ENCODE results near the gene SLC22A17. TPM values are rescaled to one million over a fixed set of nuclear protein-coding genes. Genes with fewer than 3 reads are reported as not detected.

SLC22A17 gene
- total and polyA plus RNA-seq, 9 of the 15 experiments (the other 6 are each of a cell fraction or from before 2014, with no cell fraction given) = 0.07 to 0.09 TPM; not detected in 7

DNA sequence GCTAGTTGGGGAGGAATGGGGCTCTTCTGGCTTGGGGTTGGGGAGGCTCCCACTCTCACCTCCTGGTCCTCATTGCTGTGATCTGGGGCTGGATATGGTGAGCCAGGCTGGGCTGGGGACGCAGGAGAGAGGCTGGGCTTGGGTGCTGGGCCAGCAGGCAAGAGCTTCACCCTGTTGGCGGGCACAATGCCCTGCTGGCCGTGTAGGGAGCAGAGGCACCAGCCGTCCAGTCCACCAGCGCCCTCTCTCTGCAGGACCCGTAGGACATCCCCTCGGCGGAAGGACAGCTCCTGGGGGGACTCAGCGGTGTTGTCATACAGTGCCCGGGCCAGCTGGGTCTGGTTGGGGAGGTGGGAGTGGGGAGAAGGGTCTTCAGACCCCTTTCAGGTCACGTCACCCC is 7.8 kb upstream of the SLC22A17 start (continued):
- TF ChIP-seq, protein P1, sequence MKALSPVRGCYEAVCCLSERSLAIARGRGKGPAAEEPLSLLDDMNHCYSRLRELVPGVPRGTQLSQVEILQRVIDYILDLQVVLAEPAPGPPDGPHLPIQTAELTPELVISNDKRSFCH (CRISPR knock-in tag; IDR thresholded peaks at IDR 0.05) = no peak
- TF ChIP-seq, protein P1 (tag; IDR thresholded peaks at IDR 0.05) = no peak
- TF ChIP-seq CBX8 (IDR thresholded peaks at IDR 0.05; ENCODE audit: borderline replicate concordance, extremely low read depth, low read depth, low read length, poor library complexity, severe bottlenecking) = no peak

DNA sequence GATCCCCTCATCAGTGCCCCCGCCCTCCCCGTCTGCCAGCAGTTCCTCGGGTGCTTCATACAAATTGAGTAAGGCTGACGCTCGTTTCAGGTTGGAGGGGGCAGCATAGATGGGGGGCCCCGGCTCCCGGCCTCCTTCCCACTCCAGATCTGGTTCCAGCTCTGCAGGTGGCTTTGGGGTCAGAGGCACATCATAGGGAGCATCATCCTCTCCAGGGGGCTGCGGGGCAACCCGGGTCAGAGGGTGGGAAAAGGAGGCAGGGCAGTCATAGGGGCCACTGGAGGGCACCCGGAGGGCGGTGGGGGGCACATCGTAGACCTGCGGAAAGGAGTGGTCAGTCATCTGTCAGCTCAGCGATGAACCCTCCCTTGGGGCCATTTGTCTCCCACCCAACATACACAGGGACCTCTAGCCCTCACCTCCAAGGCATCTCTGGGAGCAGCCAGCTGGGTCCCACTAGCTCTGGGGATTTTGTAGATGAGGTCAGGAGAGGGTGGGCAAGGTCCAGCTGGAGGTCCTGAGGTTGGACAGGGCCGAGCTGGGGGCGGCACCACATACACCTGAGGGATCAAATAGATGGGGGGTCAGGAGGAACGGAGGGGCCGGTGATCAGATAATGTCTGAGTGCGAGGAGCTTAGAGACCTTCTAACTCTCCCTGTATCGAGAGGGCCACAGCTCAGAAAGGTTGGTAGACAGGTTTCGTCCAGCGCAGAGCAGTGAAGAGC is 7.2 kb upstream of the SLC22A17 start:
- no peaks in the 10 kb centered on the region for H3K9me1 ChIP-seq (ENCODE audit: control insufficient read depth, insufficient read depth, low read length)
- H3K4me3 ChIP-seq = no peak overlapping the region
- BruUV-seq (replicated peaks) = no TSS peak
- H3K27ac ChIP-seq (ENCODE audit: extremely low read depth, low read depth, low read length) = no peak overlapping the region
- in situ Hi-C loops (cut with MboI) = no loop called here
- H3K27me3 ChIP-seq (ENCODE audit: control insufficient read depth in 2 of 2, insufficient read depth in 2 of 2, low read length in 2 of 2) = peaks cover 10 to 56% of the 10 kb centered on the region in 2 experiments
- no peaks in the 10 kb centered on the region; the same call in 1 of the 2 replicates for H4K20me1 ChIP-seq (replicated peaks; ENCODE audit: control insufficient read depth, insufficient read depth, low read length)
- WGBS (ENCODE audit: insufficient coverage, low coverage, missing lambda C conversion rate) = 15% methylated on average over 12 of the region's 22 CpGs
- H3K36me3 ChIP-seq (ENCODE audit: control insufficient read depth, insufficient read depth, low read length) = no peaks in the 10 kb centered on the region
- intact Hi-C loops (cut with micrococcal nuclease) = loop anchor here (2.0 kb wide), 1 partner anchor 31 kb away; no protein-coding TSS in a partner anchor
- H3K4me1 ChIP-seq (replicated peaks in 1 of 2; ENCODE audit: control insufficient read depth in 2 of 2, insufficient read depth in 2 of 2, low read length in 2 of 2) = peaks cover 0 to 7% of the 10 kb centered on the region in 2 experiments; a peak in 3 of 5 replicates
- POLR2A ChIA-PET = interaction anchor here (0.6 to 1.4 kb wide), 3 partner anchors 39 to 150 kb away, joined by 4 to 5 read pairs (median 4); partner anchors contain the start of gene PABPN1
- no peak overlapping the region for H2AFZ ChIP-seq (ENCODE audit: low read depth, low read length)
- no peaks in the 10 kb centered on the region for H3K9me3 ChIP-seq (replicated peaks; ENCODE audit: control insufficient read depth, insufficient read depth, low read depth, low read length)
- no peak for DNase-seq (ENCODE audit: extremely low read depth in 1 of 4, low spot score in 3 of 4)
- no peak for ATAC-seq
- H3K9ac ChIP-seq (ENCODE audit: insufficient read depth in 1 of 2, low read depth in 2 of 2, low read length in 2 of 2) = no peak overlapping the region
- no peaks in the 10 kb centered on the region for H3K79me2 ChIP-seq (ENCODE audit: control insufficient read depth, insufficient read depth, low read length)
- no peak overlapping the region for H3K4me2 ChIP-seq (ENCODE audit: insufficient read depth, low read length)
- FAIRE-seq = no peak
- CTCF ChIA-PET (ENCODE audit: low intra/inter-chr PET ratio) = no interaction called here
- no peak for TF ChIP-seq BRF1 (IDR thresholded peaks at IDR 0.05; ENCODE audit: borderline replicate concordance, extremely low read depth, insufficient read length)
- no peak for TF ChIP-seq CBX5 (IDR thresholded peaks at IDR 0.05; ENCODE audit: borderline replicate concordance, low read depth)
- no peak for TF ChIP-seq ZBTB8A (IDR thresholded peaks at IDR 0.05; ENCODE audit: partially characterized antibody)
- no peak for TF ChIP-seq KLF10 (CRISPR knock-in tag; IDR thresholded peaks at IDR 0.05)
- no peak for TF ChIP-seq ZNF76 (CRISPR knock-in tag; IDR thresholded peaks at IDR 0.05; ENCODE audit: borderline replicate concordance)
- no peak for TF ChIP-seq CHD2 (IDR thresholded peaks at IDR 0.05; ENCODE audit: low read depth, low read length)
- TF ChIP-seq RCOR1 (IDR thresholded peaks at IDR 0.05; ENCODE audit: borderline replicate concordance in 1 of 2, low read depth in 2 of 2, low read length in 2 of 2) = no peak
- TF ChIP-seq ZNF586 (CRISPR knock-in tag; conservative IDR thresholded peaks at IDR 0.05) = no peak
- TF ChIP-seq, protein P2, sequence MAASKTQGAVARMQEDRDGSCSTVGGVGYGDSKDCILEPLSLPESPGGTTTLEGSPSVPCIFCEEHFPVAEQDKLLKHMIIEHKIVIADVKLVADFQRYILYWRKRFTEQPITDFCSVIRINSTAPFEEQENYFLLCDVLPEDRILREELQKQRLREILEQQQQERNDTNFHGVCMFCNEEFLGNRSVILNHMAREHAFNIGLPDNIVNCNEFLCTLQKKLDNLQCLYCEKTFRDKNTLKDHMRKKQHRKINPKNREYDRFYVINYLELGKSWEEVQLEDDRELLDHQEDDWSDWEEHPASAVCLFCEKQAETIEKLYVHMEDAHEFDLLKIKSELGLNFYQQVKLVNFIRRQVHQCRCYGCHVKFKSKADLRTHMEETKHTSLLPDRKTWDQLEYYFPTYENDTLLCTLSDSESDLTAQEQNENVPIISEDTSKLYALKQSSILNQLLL (CRISPR knock-in tag; IDR thresholded peaks at IDR 0.05; ENCODE audit: borderline replicate concordance) = no peak
- TF ChIP-seq DIDO1 (tag; IDR thresholded peaks at IDR 0.05; ENCODE audit: low read depth) = no peak
- TF ChIP-seq, protein P3, sequence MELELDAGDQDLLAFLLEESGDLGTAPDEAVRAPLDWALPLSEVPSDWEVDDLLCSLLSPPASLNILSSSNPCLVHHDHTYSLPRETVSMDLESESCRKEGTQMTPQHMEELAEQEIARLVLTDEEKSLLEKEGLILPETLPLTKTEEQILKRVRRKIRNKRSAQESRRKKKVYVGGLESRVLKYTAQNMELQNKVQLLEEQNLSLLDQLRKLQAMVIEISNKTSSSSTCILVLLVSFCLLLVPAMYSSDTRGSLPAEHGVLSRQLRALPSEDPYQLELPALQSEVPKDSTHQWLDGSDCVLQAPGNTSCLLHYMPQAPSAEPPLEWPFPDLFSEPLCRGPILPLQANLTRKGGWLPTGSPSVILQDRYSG (tag; conservative IDR thresholded peaks at IDR 0.05; ENCODE audit: low read depth) = no peak
- TF ChIP-seq SIN3B (IDR thresholded peaks at IDR 0.05; ENCODE audit: low read depth) = no peak
- no peak for TF ChIP-seq CBFA2T2 (conservative IDR thresholded peaks at IDR 0.05)
- no peak for TF ChIP-seq SNRNP70 (optimal IDR thresholded peaks at IDR 0.05; ENCODE audit: low read depth, low read length)
